ENCODE data around the gene EML6. TPM values are rescaled to one million over a fixed set of nuclear protein-coding genes. Genes with fewer than 3 reads are reported as not detected.

Gene EML6
- total and polyA plus RNA-seq, 2 of the 8 experiments (the other 6 are each of a cell fraction or from before 2014, with no cell fraction given), result 1.2 to 1.6 TPM

DNA sequence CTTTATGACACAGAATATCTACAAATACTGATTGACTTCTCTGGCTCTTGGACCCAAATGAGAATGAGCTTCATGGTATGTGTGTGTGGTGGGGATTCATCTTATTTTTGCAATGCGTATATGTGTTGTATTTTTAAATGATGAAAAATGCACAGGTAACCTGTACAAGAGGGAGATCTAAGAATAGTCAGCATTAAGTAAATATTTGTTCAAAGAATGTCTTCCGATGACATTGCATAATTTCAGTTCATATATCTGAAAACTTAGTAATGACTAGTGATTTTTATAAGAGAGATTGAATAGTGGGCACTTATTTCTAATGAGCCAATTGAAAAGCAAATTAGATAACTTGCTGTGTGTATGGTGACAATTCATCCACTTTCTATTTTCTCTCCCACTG is 66.4 kb downstream of the EML6 start:
- H4K8ac ChIP-seq (ENCODE audit: extremely low read depth, insufficient read depth, low read length), result no peak overlapping the region
- no peaks in the 10 kb centered on the region for H3K9me3 ChIP-seq (ENCODE audit: insufficient read depth in 2 of 2, low read depth in 1 of 2, low read length in 1 of 2)
- no peak overlapping the region for H2BK15ac ChIP-seq (ENCODE audit: low read length)
- no peak overlapping the region for H3K4me2 ChIP-seq (ENCODE audit: insufficient read depth in 1 of 2, low read depth in 2 of 2, low read length in 2 of 2)
- H3K27me3 ChIP-seq (replicated peaks in 1 of 4; ENCODE audit: control insufficient read depth in 3 of 4, extremely low read depth in 1 of 4, insufficient read depth in 3 of 4, low read length in 3 of 4), result no peaks in the 10 kb centered on the region
- FAIRE-seq, result no peak
- POLR2A ChIA-PET (ENCODE audit: partially characterized antibody), result no interaction called here
- H3K23me2 ChIP-seq (ENCODE audit: low read depth, low read length), result no peaks in the 10 kb centered on the region
- no peak overlapping the region for H2BK20ac ChIP-seq (ENCODE audit: low read length)
- H3K23ac ChIP-seq (ENCODE audit: insufficient read length), result no peak overlapping the region
- no peak overlapping the region for H3K27ac ChIP-seq (ENCODE audit: low read depth, low read length)
- CTCF ChIA-PET (ENCODE audit: partially characterized antibody), result interaction anchor here (3.2 kb wide), 1 partner anchor 16 kb away, joined by 8 read pairs; no protein-coding TSS in a partner anchor
- 92% methylated on average over 2 of the region's 2 CpGs; no CpG with 5 or more reads in 1 of the 2 experiments for WGBS, 2 experiments (ENCODE audit: extremely low coverage in 1 of 2, insufficient coverage in 1 of 2, insufficient read length in 1 of 2, insufficient replicate concordance in 2 of 2, low coverage in 1 of 2, low lambda C conversion rate in 2 of 2, missing lambda C conversion rate in 1 of 2)
- H4K20me1 ChIP-seq (replicated peaks in 1 of 2; ENCODE audit: control insufficient read depth in 1 of 2, insufficient read depth in 2 of 2, low read length in 2 of 2), result no peaks in the 10 kb centered on the region
- H3K18ac ChIP-seq (ENCODE audit: extremely low read depth, low read length), result no peak overlapping the region
- no peak overlapping the region for H2AFZ ChIP-seq (ENCODE audit: low read length)
- no peak for DNase-seq (ENCODE audit: low read depth in 1 of 2, low spot score in 2 of 2)
- no peak overlapping the region for H2BK12ac ChIP-seq (ENCODE audit: low read depth, low read length)
- no peak overlapping the region for H3K4me3 ChIP-seq (ENCODE audit: extremely low read depth in 1 of 4, insufficient read depth in 2 of 4, low read depth in 3 of 4, low read length in 4 of 4)
- no peak overlapping the region for H3K9ac ChIP-seq (replicated peaks in 1 of 4; ENCODE audit: extremely low read depth in 1 of 4, low read depth in 3 of 4, low read length in 3 of 4)
- no peak overlapping the region for H2BK120ac ChIP-seq (replicated peaks; ENCODE audit: low read depth, low read length)
- no peak overlapping the region for H3K14ac ChIP-seq (ENCODE audit: insufficient read length)
- no peak overlapping the region for H3K4ac ChIP-seq (replicated peaks; ENCODE audit: insufficient read length, low read depth, low read length)
- H3K36me3 ChIP-seq (ENCODE audit: control insufficient read depth in 2 of 4, insufficient read depth in 4 of 4, low read length in 3 of 4), result no peaks in the 10 kb centered on the region
- H4K91ac ChIP-seq (replicated peaks; ENCODE audit: insufficient read length, low read length), result no peak overlapping the region
- no peak overlapping the region for H4K5ac ChIP-seq (ENCODE audit: insufficient read length, low read depth, low read length)
- H3K79me1 ChIP-seq (ENCODE audit: low read depth, low read length), result no peaks in the 10 kb centered on the region
- H3K4me1 ChIP-seq (replicated peaks in 1 of 4; ENCODE audit: control insufficient read depth in 3 of 4, insufficient read depth in 4 of 4, low read length in 3 of 4), result no peaks in the 10 kb centered on the region
- no peak overlapping the region for H3K56ac ChIP-seq (replicated peaks; ENCODE audit: insufficient read length, low read depth, low read length)
- no peak overlapping the region for H2BK5ac ChIP-seq (ENCODE audit: low read depth, low read length)
- H2AK5ac ChIP-seq (ENCODE audit: low read depth, low read length), result no peak overlapping the region
- no peaks in the 10 kb centered on the region for H3K79me2 ChIP-seq (ENCODE audit: control insufficient read depth in 1 of 2, insufficient read depth in 2 of 2, low read length in 2 of 2)
- TF ChIP-seq SP1 (IDR thresholded peaks at IDR 0.05; ENCODE audit: low read depth, low read length), result no peak
- no peak for TF ChIP-seq NRF1 (IDR thresholded peaks at IDR 0.05; ENCODE audit: low read depth, low read length)
- TF ChIP-seq EZH2 (IDR thresholded peaks at IDR 0.05; ENCODE audit: low read depth, low read length, severe bottlenecking), result no peak
- no peak for TF ChIP-seq MAFK (IDR thresholded peaks at IDR 0.05; ENCODE audit: low read depth, low read length)
- TF ChIP-seq, protein P1, sequence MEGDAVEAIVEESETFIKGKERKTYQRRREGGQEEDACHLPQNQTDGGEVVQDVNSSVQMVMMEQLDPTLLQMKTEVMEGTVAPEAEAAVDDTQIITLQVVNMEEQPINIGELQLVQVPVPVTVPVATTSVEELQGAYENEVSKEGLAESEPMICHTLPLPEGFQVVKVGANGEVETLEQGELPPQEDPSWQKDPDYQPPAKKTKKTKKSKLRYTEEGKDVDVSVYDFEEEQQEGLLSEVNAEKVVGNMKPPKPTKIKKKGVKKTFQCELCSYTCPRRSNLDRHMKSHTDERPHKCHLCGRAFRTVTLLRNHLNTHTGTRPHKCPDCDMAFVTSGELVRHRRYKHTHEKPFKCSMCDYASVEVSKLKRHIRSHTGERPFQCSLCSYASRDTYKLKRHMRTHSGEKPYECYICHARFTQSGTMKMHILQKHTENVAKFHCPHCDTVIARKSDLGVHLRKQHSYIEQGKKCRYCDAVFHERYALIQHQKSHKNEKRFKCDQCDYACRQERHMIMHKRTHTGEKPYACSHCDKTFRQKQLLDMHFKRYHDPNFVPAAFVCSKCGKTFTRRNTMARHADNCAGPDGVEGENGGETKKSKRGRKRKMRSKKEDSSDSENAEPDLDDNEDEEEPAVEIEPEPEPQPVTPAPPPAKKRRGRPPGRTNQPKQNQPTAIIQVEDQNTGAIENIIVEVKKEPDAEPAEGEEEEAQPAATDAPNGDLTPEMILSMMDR (IDR thresholded peaks at IDR 0.05; ENCODE audit: control extremely low read depth in 1 of 3, insufficient read depth in 1 of 3, low read depth in 1 of 3, low read length in 3 of 3), result no peak
- TF ChIP-seq SIRT6 (IDR thresholded peaks at IDR 0.05; ENCODE audit: low read length), result no peak
- TF ChIP-seq CREB1 (IDR thresholded peaks at IDR 0.05), result no peak
- no peak for TF ChIP-seq KDM5A (IDR thresholded peaks at IDR 0.05; ENCODE audit: low read length)
- no peak for TF ChIP-seq SRF (IDR thresholded peaks at IDR 0.05; ENCODE audit: low read depth, low read length)
- TF ChIP-seq POLR2AphosphoS5 (IDR thresholded peaks at IDR 0.05; ENCODE audit: low read depth, low read length), result no peak
- TF ChIP-seq RXRA (IDR thresholded peaks at IDR 0.05; ENCODE audit: insufficient read depth, low read depth, low read length), result no peak
- TF ChIP-seq JUN (IDR thresholded peaks at IDR 0.05; ENCODE audit: low read depth, low read length), result no peak
